NB4 (cell line): ENCODE measurements around the gene ATP10A.

Source experiments
- DNase-seq: peaks from one replicate; pipeline ENCODE4 v3.0.0; 2010; ENCODE audit warnings: low read depth
- H3K4me3 ChIP-seq: one replicate; pipeline ENCODE4 v1.5.1; 2011; ENCODE audit warnings: mild to moderate bottlenecking, low read depth, low read length, moderate library complexity
- MYC ChIP-seq: IDR thresholded peaks from 2 replicates; pipeline ENCODE4 v1.6.1; 2011; ENCODE audit warnings: low read depth, low read length
- POLR2A ChIP-seq: IDR thresholded peaks from 2 replicates; pipeline ENCODE4 v1.6.1; 2011; ENCODE audit warnings: mild to moderate bottlenecking; ENCODE audit not compliant: insufficient read length; ENCODE audit errors: extremely low read depth
- TF ChIP-seq, protein P1 (sequence below): IDR thresholded peaks from one replicate; pipeline ENCODE4 v1.5.1; 2012; ENCODE audit warnings: low read depth, low read length
- TF ChIP-seq, protein P2 (sequence below): IDR thresholded peaks from 2 replicates; pipeline ENCODE4 v1.6.1; 2011; ENCODE audit warnings: low read depth, low read length

ATP10A gene

DNA sequence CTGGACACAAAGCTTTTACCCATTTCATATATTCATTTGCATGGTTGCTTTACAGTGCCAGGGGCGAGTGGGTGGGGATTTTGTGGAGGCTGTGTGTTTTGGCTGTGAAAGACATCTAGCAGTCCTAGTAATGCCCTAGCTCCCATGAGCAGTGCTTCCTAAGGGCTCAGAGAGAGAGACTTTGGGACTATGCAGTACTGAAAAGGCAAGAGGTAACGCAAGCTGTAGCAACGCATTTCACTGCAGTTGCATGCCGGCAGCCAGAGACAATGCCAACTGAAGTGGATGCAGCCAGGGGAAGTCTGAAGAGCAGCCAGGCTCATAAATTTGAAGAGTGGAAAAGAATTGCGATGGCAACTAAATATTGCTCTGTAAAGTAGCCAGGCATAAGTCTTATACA is 27.4 kb upstream of the ATP10A start:
- H3K4me3 ChIP-seq: no peak overlapping the region
- no peak for DNase-seq

DNA sequence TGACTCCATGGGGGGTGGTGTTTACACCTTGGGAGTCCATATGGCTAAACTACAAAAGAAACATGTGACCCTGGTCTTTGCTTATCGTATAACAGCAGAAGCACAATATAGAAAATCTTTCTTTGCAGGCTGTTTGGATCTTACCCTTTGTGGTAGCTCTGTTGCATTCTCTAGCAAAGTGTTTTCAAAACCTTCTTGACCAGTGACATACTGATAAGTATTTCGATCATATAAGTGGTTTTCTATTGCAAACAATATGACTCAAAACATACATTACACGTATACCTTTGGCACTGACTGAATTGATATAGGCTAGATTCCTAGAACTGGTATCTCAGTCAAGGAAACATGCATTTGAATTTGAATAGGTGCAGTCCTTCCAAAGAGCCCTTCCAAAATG is 24.7 kb upstream of the ATP10A start:
- DNase-seq: no peak
- TF ChIP-seq MYC: no peak
- TF ChIP-seq, protein P1, sequence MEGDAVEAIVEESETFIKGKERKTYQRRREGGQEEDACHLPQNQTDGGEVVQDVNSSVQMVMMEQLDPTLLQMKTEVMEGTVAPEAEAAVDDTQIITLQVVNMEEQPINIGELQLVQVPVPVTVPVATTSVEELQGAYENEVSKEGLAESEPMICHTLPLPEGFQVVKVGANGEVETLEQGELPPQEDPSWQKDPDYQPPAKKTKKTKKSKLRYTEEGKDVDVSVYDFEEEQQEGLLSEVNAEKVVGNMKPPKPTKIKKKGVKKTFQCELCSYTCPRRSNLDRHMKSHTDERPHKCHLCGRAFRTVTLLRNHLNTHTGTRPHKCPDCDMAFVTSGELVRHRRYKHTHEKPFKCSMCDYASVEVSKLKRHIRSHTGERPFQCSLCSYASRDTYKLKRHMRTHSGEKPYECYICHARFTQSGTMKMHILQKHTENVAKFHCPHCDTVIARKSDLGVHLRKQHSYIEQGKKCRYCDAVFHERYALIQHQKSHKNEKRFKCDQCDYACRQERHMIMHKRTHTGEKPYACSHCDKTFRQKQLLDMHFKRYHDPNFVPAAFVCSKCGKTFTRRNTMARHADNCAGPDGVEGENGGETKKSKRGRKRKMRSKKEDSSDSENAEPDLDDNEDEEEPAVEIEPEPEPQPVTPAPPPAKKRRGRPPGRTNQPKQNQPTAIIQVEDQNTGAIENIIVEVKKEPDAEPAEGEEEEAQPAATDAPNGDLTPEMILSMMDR: no peak
- no peak for TF ChIP-seq POLR2A
- TF ChIP-seq, protein P2, sequence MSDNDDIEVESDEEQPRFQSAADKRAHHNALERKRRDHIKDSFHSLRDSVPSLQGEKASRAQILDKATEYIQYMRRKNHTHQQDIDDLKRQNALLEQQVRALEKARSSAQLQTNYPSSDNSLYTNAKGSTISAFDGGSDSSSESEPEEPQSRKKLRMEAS: no peak
- no peak overlapping the region for H3K4me3 ChIP-seq

More for the DNA sequence above, 27.4 kb upstream of the ATP10A start:
- TF ChIP-seq POLR2A: no peak
- TF ChIP-seq, protein P2: no peak
- TF ChIP-seq MYC: no peak
- TF ChIP-seq, protein P1: no peak

DNA sequence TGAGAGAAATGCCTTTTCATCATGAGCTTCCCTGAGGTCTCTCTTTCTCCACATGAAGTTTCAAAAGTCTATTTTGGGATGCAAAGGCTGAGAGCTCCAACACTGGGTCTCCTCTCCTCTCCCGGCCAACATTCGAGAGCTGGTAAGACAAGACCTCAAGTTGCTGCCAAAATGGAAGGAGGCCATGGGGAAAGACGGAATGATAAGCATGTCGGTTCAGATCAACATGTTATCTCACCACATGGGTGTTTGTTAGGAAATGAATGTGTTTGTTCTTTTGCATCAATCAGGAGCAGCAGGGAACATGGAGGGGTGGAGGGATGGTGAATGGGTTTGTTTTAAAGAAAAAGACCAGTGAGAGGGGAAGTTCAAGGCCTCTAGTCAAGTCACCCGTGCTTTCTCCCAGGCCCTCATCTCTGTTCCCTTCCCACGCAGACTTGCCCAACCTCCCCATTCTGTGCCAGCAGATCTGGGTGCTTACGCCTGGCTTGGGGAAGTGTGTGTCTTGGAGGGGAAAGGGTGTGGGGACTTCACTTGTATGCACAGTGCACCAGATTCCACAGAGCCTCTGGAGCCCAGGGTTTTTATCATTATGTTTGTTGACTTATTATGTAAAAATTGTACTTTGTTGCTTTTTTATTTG is 23.5 kb upstream of the ATP10A start:
- TF ChIP-seq, protein P1: no peak
- TF ChIP-seq, protein P2: no peak
- TF ChIP-seq MYC (no peak), POLR2A (no peak)
- no peak for DNase-seq

DNA sequence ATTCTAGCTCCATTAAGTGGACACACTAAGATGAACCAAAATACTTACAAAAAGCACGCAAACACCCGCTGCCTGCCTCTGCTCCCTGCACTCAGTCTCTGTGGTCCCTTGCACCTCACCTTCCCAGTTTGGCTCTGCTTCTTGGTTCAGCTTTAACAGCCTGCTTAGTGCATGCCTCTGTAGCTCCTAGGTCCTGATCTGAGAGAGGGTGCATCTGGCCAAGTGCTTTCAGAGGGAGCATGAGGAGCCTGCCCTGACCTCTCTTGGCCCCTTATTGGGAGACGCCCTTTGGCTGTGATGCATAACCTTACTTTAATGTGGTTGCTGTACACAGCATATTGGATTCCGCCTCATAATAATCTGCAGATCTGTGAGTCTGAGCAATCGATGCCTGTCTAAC is 21.2 kb upstream of the ATP10A start:
- no peak overlapping the region for H3K4me3 ChIP-seq
- TF ChIP-seq, protein P1: no peak
- TF ChIP-seq, protein P2: no peak
- no peak for TF ChIP-seq MYC
- TF ChIP-seq POLR2A: no peak
- no peak for DNase-seq

More for the DNA sequence above, 23.5 kb upstream of the ATP10A start:
- H3K4me3 ChIP-seq: no peak overlapping the region

DNA sequence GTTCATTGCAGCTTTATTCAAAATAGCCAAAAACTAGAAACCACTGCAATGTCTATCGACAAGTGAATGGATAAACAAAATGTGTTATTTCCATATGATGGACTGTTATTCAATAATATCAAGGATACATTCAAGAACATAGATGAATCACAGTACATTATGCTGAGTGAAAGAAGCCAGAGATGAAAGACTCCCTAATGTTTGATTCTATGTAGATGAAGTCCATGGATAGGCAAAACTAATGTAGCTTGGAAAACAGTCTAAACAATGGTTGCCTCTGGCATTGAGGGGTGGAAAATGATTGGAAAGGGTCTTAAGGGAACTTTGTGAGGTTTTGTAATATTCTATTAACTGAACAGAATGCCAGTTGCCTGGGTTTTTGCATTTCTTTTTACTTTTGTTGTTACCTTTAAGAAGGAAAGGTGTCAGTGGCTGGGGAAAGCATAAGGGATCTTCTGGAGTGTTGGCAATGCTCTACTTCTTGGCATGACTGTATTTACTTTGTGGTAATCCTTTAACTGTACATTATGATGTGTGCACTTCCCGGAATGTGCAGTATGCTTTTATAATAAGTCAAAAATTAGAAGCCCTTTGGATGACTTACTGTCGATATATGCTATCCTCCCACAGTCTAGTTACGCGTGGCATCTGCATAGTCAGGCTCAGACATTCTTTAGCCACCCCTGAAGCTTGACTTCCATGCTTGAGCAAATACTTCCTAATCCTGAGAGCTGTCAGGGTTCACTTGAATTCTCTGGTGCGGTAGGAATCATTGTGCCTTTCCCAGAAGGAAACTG is 20.5 kb upstream of the ATP10A start:
- DNase-seq: no peak
- TF ChIP-seq MYC (no peak), POLR2A (no peak)
- TF ChIP-seq, protein P2: no peak
- TF ChIP-seq, protein P1: no peak
- no peak overlapping the region for H3K4me3 ChIP-seq
